Embryonic facial prominence (tissue), 1 donor: ENCODE results near the gene KLHL30.

ENCODE experiments used
- DNase-seq: peaks from one replicate; pipeline ENCODE4 v3.0.0-alpha.2; 2016; ENCODE audit errors: extremely low spot score

The KLHL30 gene

GRCh38 chr2:238145851-238146250 is 7.4 kb downstream of the KLHL30 start:
- DNase-seq = no peak

- no peak for DNase-seq
These were observed 8.5 kb downstream of the KLHL30 start for GRCh38 chr2:238146884-238147544.

GRCh38 chr2:238148981-238149380 is 10.5 kb downstream of the KLHL30 start:
- no peak for DNase-seq

DNA sequence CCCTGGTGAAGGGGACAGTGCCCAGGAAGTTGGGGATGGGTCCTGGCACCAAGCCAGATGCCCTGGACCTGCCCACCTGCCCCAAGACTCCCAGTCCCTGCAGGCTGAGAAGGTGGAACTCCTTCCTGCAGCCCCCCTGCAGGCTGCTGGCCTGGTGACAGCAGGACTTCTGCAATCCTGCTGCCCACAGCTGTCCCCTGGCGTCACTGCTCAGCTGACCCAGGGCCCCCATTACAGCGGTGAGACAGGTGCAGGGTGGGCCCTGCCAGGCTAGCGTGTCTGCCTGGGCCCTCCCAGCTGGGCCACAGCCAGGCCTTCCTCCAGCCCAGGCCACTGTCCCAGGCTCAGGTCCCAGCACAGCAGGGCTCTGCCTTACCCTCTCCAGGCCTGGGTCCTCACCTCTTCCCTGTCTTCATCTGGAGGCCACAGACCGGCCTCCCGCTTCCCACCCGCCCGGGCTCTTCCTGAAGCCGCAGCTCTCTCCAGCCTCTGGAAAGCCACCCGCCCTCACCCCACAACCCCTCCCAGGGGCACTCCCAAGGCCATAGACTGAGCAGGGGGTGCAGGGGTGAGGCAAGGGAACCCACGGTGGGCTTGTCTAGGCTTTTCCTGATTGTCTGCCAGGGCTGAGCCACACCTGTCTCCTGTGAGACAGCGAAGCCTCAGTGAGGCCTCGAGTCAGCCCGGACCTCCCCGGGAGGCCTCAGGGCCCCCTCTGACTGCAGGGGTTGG is 11.5 kb downstream of the KLHL30 start:
- DNase-seq = no peak

DNA sequence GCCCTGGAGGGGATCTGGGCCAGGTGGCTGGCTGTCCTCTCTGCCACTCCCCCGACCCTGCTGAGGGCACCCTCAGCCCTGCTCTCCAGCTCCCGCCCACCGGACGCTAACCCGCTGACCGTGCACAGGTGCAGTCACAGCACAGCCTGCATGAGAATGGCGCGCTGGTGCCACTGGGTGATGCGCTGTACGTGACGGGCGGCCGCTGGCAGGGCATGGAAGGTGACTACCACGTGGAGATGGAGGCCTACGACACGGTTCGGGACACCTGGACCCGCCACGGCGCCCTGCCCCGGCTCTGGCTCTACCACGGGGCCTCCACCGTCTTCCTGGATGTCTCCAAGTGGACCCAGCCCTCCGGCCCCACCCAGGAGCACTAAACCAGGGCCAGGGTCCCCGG is 12.2 kb downstream of the KLHL30 start:
- no peak for DNase-seq

- no peak for DNase-seq
These were observed 12.7 kb downstream of the KLHL30 start for GRCh38 chr2:238151205-238151604.

DNA sequence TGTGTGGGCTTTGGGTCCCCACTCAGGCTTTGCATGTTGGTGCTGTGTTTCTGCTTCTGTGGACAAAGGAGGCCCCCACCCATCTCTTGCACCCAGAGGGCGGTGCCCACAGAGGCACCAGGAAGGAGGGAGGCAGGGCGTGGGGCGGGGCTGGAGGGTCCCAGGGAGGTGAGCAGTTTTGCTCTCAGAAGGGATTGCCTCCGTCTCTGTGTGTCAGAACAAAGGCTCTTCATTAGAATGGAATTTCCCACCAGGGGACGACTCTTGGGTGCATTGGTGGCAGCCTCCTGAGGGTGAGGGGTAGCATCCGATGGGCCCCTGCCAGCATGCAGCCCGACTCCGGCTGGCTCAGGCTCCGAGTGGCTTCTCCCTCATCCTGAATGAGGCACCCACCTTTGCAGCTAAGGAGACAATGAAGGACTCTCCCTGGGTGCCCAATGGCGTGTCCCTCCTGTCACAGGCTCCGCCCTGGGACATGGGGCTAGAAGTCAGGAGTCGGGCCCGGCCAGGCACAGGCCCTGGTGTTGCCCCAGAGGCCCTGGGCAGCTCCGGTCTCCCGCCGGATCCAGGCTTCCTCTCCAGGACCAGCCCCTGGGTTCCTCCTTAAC is 13.3 kb downstream of the KLHL30 start:
- DNase-seq = no peak

GRCh38 chr2:238152771-238153688 is 14.6 kb downstream of the KLHL30 start:
- no peak for DNase-seq

DNA sequence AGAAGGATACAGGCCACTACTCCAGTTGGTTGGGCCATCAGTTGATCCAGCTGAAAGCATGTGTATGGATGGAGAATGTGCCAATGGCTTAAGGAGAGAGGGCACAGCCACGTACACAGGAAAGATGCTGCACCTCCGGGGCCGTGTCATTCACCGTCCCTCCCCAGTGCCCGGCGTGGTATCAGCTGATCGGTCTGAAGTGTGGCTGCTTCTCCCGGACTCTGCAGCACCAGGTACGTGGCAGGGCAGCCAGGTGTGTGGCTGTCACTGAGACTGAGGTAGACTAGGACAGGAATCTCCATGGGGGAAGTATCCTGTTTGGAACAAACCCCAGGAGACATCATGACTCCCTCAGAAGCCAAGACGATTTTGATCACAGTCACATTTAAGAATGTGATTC is 16.1 kb downstream of the KLHL30 start:
- DNase-seq = no peak

DNA sequence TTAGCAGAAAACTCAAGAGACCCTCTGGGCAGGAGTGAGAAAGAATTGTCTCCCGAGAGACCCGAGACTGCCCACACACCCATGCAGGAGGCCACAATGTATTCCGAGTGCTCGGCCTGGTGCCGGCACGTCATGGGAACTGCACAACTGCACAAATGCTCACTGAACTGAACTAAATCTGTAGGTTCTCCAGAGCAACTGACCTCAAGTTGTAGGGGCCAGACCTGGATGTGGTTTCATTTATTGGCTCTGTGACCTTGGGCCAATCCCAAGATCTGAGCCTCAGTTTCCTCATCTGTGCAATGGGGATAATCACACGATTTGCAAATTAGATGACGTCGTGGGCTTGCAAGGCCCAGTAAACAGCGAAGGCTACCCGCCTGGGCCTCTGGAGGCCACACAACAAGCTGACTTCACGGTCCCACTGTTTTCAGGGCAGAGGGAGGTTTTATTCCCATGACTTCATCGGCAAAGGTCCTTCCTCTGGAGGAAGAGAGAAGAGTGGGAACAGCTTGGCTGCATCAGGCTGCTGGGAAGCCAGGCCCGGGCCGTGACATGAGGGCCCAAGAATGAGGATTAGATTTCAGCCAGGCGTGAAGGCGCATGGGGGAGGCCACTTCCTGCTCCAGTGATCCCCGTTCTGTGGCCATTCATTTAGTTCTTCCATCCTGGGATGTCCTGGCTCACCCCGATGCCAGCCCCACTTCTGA is 16.7 kb downstream of the KLHL30 start:
- DNase-seq = no peak

GRCh38 chr2:238155761-238156694 is 17.6 kb downstream of the KLHL30 start:
- DNase-seq = no peak

- DNase-seq = no peak
These were observed 19.1 kb downstream of the KLHL30 start for GRCh38 chr2:238157506-238158017.

DNA sequence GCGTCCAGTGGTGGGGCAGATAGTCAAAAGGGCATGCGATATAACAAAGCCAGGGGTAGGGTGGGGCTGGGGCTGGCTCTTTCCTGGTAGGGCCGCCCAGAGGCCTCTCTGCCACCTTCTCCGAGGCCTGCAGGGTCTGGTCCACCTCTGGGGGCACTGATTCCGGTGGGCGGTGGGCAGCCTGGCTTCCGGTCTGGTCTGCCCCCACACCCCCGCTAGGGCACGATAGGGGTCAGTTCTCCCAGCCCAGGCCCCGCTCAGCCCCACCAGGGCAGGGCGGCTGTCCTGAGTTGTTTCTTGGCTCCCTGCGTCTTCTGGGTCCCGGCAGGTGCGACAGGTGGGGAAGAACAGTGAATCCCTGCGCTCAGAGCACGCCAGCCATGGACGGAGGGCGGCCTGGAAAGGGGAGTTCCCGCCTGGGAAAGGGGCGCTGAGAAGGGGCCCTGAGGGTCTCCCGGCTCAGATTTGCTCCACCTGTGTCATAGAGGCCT is 19.6 kb downstream of the KLHL30 start:
- no peak for DNase-seq

DNA sequence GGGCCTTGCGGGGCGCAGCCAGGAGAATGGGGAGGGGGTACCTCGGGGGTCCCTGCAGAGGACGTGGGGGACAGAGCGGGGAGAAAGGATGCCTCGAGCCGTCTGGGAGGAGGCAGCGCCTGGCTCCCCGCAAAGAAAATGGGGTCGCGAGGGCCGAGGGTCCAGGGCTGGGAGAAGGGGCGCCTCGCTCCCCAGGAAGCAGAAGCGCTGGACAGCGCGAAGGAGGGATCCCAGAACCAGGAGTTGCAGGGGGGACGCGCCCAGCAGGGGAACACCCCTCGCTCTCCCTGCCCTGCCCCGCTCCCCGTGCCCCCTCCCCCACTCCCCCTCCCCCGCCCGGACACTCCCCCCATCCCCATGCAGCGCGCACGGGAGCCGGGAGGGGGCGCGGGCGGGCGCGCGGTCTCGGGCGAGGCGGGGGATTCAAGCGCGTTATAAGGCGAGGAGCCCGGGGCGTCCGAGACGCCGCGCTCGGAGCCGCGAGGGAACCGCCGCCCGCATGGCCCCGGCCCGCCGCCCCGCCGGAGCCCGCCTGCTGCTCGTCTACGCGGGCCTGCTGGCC is 20.1 kb downstream of the KLHL30 start, which contains the start of gene ERFE:
TSS of gene ERFE (plus strand) at position 462 of the 562 bp plus-strand sequence. CDS start at position 500, 38 bp downstream.
- peak; percentile 11 for DNase-seq

- DNase-seq = no peak
These were observed 20.6 kb downstream of the KLHL30 start for GRCh38 chr2:238159071-238159539.

GRCh38 chr2:238159661-238160205 is 21.3 kb downstream of the KLHL30 start:
- no peak for DNase-seq

- no peak for DNase-seq
These were observed 22.0 kb downstream of the KLHL30 start for GRCh38 chr2:238160206-238161129.
